Prostate gland (tissue), 2 donors: ENCODE measurements around the gene FTCD. TPM values are rescaled to one million over a fixed set of nuclear protein-coding genes. Genes with fewer than 3 reads are reported as not detected.
A peak's percentile ranks its signal among the peaks of the same experiment; 100 is the strongest.

Source experiments
- DNase-seq: peaks from one replicate; pipeline ENCODE4 v3.0.0-alpha.2; 2019; ENCODE audit warnings: low spot score
- H3K27ac ChIP-seq, 2 donors: fragments of 200-600 bp; sonication (generic); 2 replicates each; pipeline ENCODE4 v1.5.1; 2017 to 2019
- H3K27me3 ChIP-seq: fragments of 200-600 bp; sonication (generic); replicated peaks from 2 replicates; pipeline ENCODE4 v1.5.1; 2019; ENCODE audit not compliant: insufficient read depth
- H3K36me3 ChIP-seq, 2 donors: fragments of 200-600 bp; sonication (generic); 1 replicate in 1 of 2; 2 replicates in 1 of 2; pipeline versions ENCODE4 v1.5.1 to v1.8.1; 2017 to 2019
- H3K4me1 ChIP-seq: fragments of 200-600 bp; sonication (generic); replicated peaks from 2 replicates; pipeline ENCODE4 v1.5.1; 2019
- H3K4me3 ChIP-seq, 2 donors: fragments of 200-600 bp; sonication (generic); 2 replicates each; pipeline ENCODE4 v1.5.1; 2017 to 2019
- H3K9me3 ChIP-seq: fragments of 200-600 bp; sonication (generic); 2 replicates; pipeline ENCODE4 v1.5.1; 2017
- CTCF ChIP-seq, 4 experiments: fragments of 200-600 bp in 2 of 4; fragments of 450-650 bp in 2 of 4; sonication (generic) in 2 of 4; IDR thresholded peaks; 1 replicate in 3 of 4; 2 replicates in 1 of 4; pipeline ENCODE4 v1.5.1; 2016 to 2019; ENCODE audit warnings: antibody characterized with exemption in 4 of 4, mild to moderate bottlenecking in 2 of 4, moderate library complexity in 2 of 4
- POLR2A ChIP-seq: fragments of 450-650 bp; IDR thresholded peaks from one replicate; pipeline ENCODE4 v1.6.1; 2016; ENCODE audit warnings: antibody characterized with exemption, mild to moderate bottlenecking
- POLR2AphosphoS5 ChIP-seq: sonication (generic); formaldehyde crosslinking; IDR thresholded peaks from one replicate; pipeline ENCODE4 v1.6.1; 2017; ENCODE audit warnings: antibody characterized with exemption
- WGBS: methylation state at CpG from one replicate; pipeline ENCODE4 v1.1.5; 2018; 5-methylcytosine and 5-hydroxymethylcytosine counted together
- intact Hi-C: fragments of 100-400 bp; cut with DNase I; formaldehyde crosslinking; loops from one replicate; pipeline ENCODE4 v1.14.2; 2022
- total RNA-seq, 2 donors: library from RNA; depleted of rRNA; stranded (reverse); fragments of >200 nt; gene quantifications; one replicate each; pipeline ENCODE4 v1.1.0, GENCODE V29; 2016

FTCD gene
- total RNA-seq, 2 donors from 2014 or later, result 1.4 to 19.0 TPM

DNA sequence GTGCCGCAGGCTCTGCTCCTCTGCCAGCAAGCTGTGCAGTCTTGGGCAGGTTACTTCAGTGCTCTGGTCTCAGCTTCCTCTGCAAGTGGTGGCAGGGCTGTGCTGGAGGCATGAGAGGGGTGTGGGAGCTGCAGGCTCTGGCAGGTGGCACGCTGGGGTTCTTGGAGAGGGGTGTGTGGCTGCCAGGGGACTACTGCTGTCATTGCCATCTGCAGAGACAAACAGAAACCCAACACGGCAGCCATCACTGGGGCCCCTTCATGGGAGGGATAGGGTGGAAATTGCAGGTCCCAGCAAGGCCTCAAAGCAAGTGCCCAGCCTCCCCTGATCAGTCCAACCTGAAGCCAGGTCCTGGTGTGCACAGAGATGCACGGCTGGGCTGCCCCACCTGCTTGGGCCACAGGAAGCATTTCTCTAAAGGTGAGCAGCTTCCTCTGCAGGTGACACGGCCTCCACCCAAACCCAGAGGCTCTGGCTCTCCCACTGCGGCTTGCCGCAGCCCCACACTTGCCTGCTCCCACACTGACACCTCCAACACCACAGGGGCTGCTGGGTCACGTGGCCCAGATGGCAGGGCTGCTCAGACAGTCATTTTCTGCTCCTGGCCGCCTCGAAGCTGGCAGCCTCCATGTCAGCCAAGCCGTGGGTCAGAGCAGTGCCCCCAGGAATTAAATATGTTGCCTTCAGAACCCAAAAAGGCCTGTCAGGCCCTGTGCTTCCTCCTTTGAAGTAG is 61.5 kb downstream of the FTCD start:
- Histone ChIP-seq H3K27me3 (no peaks in the 10 kb centered on the region), H3K4me1 (no peaks in the 10 kb centered on the region), H3K27ac (peak overlapping the region; percentile 64 to 67), H3K4me3 (no peak overlapping the region), H3K9me3 (no peaks in the 10 kb centered on the region), H3K36me3 (no peaks in the 10 kb centered on the region)
- TF ChIP-seq POLR2A, result no peak
- TF ChIP-seq POLR2AphosphoS5, result no peak
- no peak for TF ChIP-seq CTCF (IDR thresholded peaks at IDR 0.05)
- peak; percentile 2 for DNase-seq
- WGBS, result 81% methylated on average over 11 of the region's 11 CpGs
- intact Hi-C loops, result loop anchor here (5.0 kb wide), 1 partner anchor 37 kb away; no protein-coding TSS in a partner anchor

DNA sequence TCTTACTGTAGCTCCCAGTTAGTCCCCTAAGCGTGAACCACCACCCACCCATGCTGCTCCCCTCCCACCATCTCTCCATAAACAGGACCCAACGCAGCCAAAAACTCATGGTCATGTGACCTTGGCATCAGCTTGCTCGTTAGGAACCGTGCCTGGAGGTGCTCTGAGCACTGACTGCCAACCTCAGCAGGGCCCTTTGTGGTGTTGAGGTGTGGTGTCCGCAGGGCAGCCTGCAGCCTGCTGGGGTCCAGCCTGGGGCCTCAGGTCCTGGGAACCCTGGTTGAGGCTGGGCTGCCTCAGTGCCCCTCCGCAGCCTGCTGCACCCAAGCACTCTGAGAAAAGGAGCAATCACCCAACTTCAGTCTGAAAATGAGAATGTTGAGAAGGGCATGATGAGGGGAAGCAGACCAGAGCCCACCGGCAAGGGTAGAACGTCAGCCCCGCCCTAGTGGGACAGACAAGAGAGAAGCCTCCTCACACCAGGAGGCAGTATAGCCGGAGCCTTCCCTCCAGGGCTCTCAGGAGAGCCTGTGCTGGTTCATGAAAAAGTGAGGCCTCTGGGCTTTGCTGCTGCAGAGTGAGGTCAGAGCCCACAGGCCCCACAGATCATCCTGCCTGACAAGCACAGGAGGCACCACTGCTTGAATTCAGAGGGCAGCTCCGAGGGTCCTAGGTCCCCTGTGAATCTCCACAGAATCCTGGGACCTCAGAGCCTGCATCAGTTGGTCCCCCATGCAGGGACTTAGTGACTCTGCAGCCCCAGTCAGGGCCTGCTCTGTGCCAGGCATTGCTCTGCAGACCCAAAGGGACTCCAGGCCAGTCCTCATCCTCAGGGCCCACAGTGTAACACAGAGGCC is 62.3 kb downstream of the FTCD start:
- H3K4me3 ChIP-seq, result no peak overlapping the region
- intact Hi-C loops, result loop anchor here (5.0 kb wide), 1 partner anchor 36 kb away; no protein-coding TSS in a partner anchor
- peak overlapping the region; percentile 64 to 67 for H3K27ac ChIP-seq
- no peaks in the 10 kb centered on the region for H3K9me3 ChIP-seq
- TF ChIP-seq POLR2A, result no peak
- TF ChIP-seq POLR2AphosphoS5, result no peak
- no peak for TF ChIP-seq CTCF (IDR thresholded peaks at IDR 0.05)
- no peaks in the 10 kb centered on the region for H3K36me3 ChIP-seq
- H3K27me3 ChIP-seq, result no peaks in the 10 kb centered on the region
- 67% methylated on average over 11 of the region's 11 CpGs for WGBS
- H3K4me1 ChIP-seq, result no peaks in the 10 kb centered on the region
- DNase-seq, result no peak

DNA sequence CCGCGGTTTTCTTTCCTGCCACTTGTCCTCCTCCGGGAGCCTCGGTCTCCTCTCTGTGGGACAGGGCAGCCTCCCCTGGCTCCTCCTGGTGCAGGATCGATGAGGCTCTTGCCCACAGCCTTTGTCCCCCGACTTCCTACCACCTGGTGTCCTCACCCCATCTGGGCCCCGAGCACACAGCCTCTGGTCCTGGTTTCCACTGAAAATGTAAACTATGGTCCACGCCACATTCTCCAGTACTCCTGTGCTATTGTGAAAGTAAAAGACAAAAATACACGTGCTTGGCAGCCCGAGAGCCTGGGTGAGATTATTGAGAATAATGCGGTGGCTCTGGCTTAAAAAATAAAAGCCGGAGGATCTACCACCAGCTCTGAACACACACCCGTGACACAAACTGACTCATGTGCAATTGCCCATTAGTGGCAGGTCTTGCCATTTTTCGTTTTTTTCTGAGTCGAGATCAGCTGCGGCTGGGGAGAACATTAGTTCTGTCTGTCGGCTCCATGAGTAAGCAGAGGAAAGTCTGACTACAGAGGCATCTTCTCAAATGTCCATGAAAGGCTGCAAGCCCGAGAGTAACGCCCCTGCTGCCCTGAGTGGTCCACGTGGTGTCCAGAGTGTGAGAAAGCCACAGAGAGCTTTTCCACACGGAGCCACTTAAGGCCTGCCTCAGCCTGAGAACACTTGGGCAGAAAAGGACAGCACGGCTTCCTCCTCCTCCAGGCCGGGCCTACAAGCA is 63.2 kb downstream of the FTCD start:
- TF ChIP-seq POLR2A (no peak), POLR2AphosphoS5 (peak; percentile 65)
- DNase-seq, result no peak
- 62% methylated on average over 23 of the region's 23 CpGs for WGBS
- Histone ChIP-seq H3K27ac (peak overlapping the region; percentile 64 to 67), H3K27me3 (no peaks in the 10 kb centered on the region), H3K4me1 (no peaks in the 10 kb centered on the region), H3K36me3 (no peaks in the 10 kb centered on the region), H3K4me3 (no peak overlapping the region), H3K9me3 (no peaks in the 10 kb centered on the region)
- intact Hi-C loops, result loop anchor here (5.0 kb wide), 1 partner anchor 35 kb away; no protein-coding TSS in a partner anchor

GRCh38 chr21:46091631-46092025 is 63.8 kb downstream of the FTCD start:
- Histone ChIP-seq H3K27me3 (no peaks in the 10 kb centered on the region), H3K4me3 (no peak overlapping the region), H3K9me3 (no peaks in the 10 kb centered on the region), H3K27ac (peak overlapping the region; percentile 64 to 67), H3K4me1 (no peaks in the 10 kb centered on the region), H3K36me3 (no peaks in the 10 kb centered on the region)
- intact Hi-C loops, result loop anchor here (5.0 kb wide), 1 partner anchor 34 kb away; no protein-coding TSS in a partner anchor
- WGBS, result 63% methylated on average over 8 of the region's 8 CpGs
- no peak for DNase-seq
- TF ChIP-seq POLR2AphosphoS5 (no peak), POLR2A (no peak), CTCF (IDR thresholded peaks at IDR 0.05) (no peak)

DNA sequence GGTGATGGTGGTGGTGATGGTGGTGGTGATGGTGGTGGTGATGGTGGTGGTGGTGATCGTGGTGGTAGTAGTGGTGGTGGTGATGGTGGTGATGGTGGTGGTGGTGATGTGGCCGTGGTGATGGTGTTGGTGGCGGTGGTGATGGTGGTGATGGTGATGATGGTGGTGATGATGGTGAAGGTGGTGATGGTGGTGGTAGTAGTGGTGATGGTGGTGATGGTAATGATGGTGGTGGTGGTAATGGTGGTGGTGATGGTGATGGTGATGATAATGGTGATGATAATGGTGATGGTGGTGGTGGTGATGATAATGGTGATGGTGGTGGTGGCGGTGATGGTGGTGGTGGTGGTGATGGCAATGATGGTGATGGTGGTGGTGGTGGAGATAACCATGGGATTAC is 64.3 kb downstream of the FTCD start:
- Histone ChIP-seq H3K9me3 (no peaks in the 10 kb centered on the region), H3K27ac (peak overlapping the region; percentile 64 to 67), H3K4me3 (no peak overlapping the region), H3K36me3 (no peaks in the 10 kb centered on the region), H3K27me3 (no peaks in the 10 kb centered on the region), H3K4me1 (no peaks in the 10 kb centered on the region)
- intact Hi-C loops, result loop anchor here (5.0 kb wide), 1 partner anchor 34 kb away; no protein-coding TSS in a partner anchor
- WGBS, result 81% methylated on average over 4 of the region's 4 CpGs
- TF ChIP-seq POLR2AphosphoS5 (no peak), POLR2A (no peak), CTCF (IDR thresholded peaks at IDR 0.05) (no peak)
- DNase-seq, result no peak
